B cell (primary cell): ENCODE data around the gene HAUS7. TPM values are rescaled to one million over a fixed set of nuclear protein-coding genes. Genes with fewer than 3 reads are reported as not detected.

Experiments used
- ATAC-seq: fragments of 200-7000 bp; cut with Tn5 transposase; one replicate; pipeline ENCODE4 v1.10.0; 2021; ENCODE audit warnings: low read depth, mild to moderate bottlenecking, moderate number of reproducible peaks, moderate library complexity
- CTCF ChIA-PET: fragments of 350-600 bp; sonication (Branson Sonifier 250); formaldehyde crosslinking; loops from one replicate; lab custom pipeline; 2021; ENCODE audit warnings: antibody characterized with exemption, inconsistent platforms; lab: Charles Lee
- POLR2A ChIA-PET: fragments of 350-600 bp; sonication (Branson Sonifier 250); formaldehyde crosslinking; loops from one replicate; lab custom pipeline; 2021; ENCODE audit warnings: antibody characterized with exemption; lab: Charles Lee
- DNase-seq: peaks from one replicate; pipeline ENCODE4 v3.0.0; 2013
- H2AFZ ChIP-seq: 2 replicates; pipeline ENCODE4 v1.6.1; 2012; ENCODE audit warnings: mild to moderate bottlenecking, low read depth, low read length; ENCODE audit not compliant: insufficient read depth, poor library complexity, severe bottlenecking
- H3K27ac ChIP-seq, 2 donors: 1 replicate in 1 of 2; 2 replicates in 1 of 2; pipeline ENCODE4 v1.5.1; 2012 to 2013; ENCODE audit warnings: low read length in 2 of 2, mild to moderate bottlenecking in 2 of 2, moderate library complexity in 1 of 2
- H3K27me3 ChIP-seq, 4 experiments: fragments of 200-600 bp in 1 of 4; sonication (generic) in 1 of 4; replicated peaks in 1 of 4; 1 replicate in 2 of 4; 2 replicates in 2 of 4; pipeline versions ENCODE4 v1.6.1 to v1.7.0; 2013 to 2016; ENCODE audit warnings: low read length in 3 of 4, mild to moderate bottlenecking in 2 of 4, mixed read lengths in 1 of 4, moderate library complexity in 1 of 4; ENCODE audit not compliant: insufficient read depth in 4 of 4, control insufficient read depth in 3 of 4; ENCODE audit errors: control extremely low read depth in 1 of 4
- H3K36me3 ChIP-seq, 2 experiments: replicated peaks in 1 of 2; 1 replicate in 1 of 2; 2 replicates in 1 of 2; pipeline versions ENCODE4 v1.6.1 to v1.7.1; 2013; ENCODE audit warnings: low read length in 1 of 2; ENCODE audit not compliant: insufficient read depth in 2 of 2, control insufficient read depth in 1 of 2; ENCODE audit errors: control extremely low read depth in 1 of 2, extremely low read depth in 1 of 2
- H3K4me1 ChIP-seq, 2 donors: fragments of 200-600 bp in 1 of 2; sonication (generic) in 1 of 2; 1 replicate in 1 of 2; 2 replicates in 1 of 2; pipeline versions ENCODE4 v1.5.1 to v1.6.1; 2013 to 2017; ENCODE audit warnings: low read length in 2 of 2; ENCODE audit not compliant: control insufficient read depth in 2 of 2, insufficient read depth in 2 of 2
- H3K4me2 ChIP-seq: replicated peaks from 2 replicates; pipeline ENCODE3; 2012; ENCODE audit warnings: mild to moderate bottlenecking, low read depth, low read length; ENCODE audit not compliant: poor library complexity, severe bottlenecking
- H3K4me3 ChIP-seq, 5 experiments: fragments of 200-600 bp in 1 of 5; sonication (generic) in 1 of 5; 1 replicate in 3 of 5; 2 replicates in 2 of 5; pipeline versions ENCODE4 v1.5.1 to v1.7.0; 2011 to 2016; ENCODE audit warnings: low read length in 4 of 5, mild to moderate bottlenecking in 4 of 5, low read depth in 2 of 5, control low read depth in 1 of 5, moderate library complexity in 1 of 5; ENCODE audit not compliant: insufficient read depth in 1 of 5; ENCODE audit errors: control extremely low read depth in 1 of 5, extremely low read depth in 1 of 5
- H3K79me2 ChIP-seq: fragments of 200-600 bp; sonication (generic); one replicate; pipeline ENCODE4 v1.6.0; 2016; ENCODE audit warnings: low read length; ENCODE audit not compliant: control insufficient read depth, insufficient read depth
- H3K9ac ChIP-seq: fragments of 200-600 bp; sonication (generic); 2 replicates; pipeline ENCODE4 v1.6.1; 2017; ENCODE audit warnings: mild to moderate bottlenecking, low read length, moderate library complexity
- H3K9me3 ChIP-seq, 3 donors: one replicate each; pipeline versions ENCODE4 v1.6.1 to v1.7.1; 2013; ENCODE audit warnings: low read length in 2 of 3; ENCODE audit not compliant: control insufficient read depth in 2 of 3, insufficient read depth in 1 of 3; ENCODE audit errors: control extremely low read depth in 1 of 3
- H4K20me1 ChIP-seq: 2 replicates; pipeline ENCODE4 v1.6.0; 2012; ENCODE audit warnings: mild to moderate bottlenecking, low read length; ENCODE audit not compliant: insufficient read depth, control insufficient read depth, poor library complexity, severe bottlenecking
- H3K27ac Mint-ChIP-seq: one replicate; pipeline ENCODE4 v1.8.0; 2021; ENCODE audit warnings: mixed read lengths
- H3K27me3 Mint-ChIP-seq: one replicate; pipeline ENCODE4 v1.8.0; 2021; ENCODE audit warnings: mixed read lengths
- H3K4me1 Mint-ChIP-seq: one replicate; pipeline ENCODE4 v1.8.0; 2021; ENCODE audit warnings: mixed read lengths
- H3K4me3 Mint-ChIP-seq: one replicate; pipeline ENCODE4 v1.8.0; 2021; ENCODE audit warnings: mixed read lengths
- H3K9me3 Mint-ChIP-seq: one replicate; pipeline ENCODE4 v1.8.0; 2022; ENCODE audit warnings: mixed read lengths; ENCODE audit not compliant: insufficient read depth
- EZH2 ChIP-seq: IDR thresholded peaks from 2 replicates; pipeline ENCODE4 v1.6.1; 2012; ENCODE audit warnings: borderline replicate concordance, low read depth, mild to moderate bottlenecking, moderate library complexity, low read length; ENCODE audit not compliant: insufficient read depth, poor library complexity, severe bottlenecking
- WGBS: methylation state at CpG from one replicate; pipeline ENCODE4 v1.1.5; 2013; ENCODE audit warnings: missing lambda C conversion rate; ENCODE audit not compliant: insufficient coverage; 5-methylcytosine and 5-hydroxymethylcytosine counted together
- intact Hi-C: fragments of 100-400 bp; cut with micrococcal nuclease; formaldehyde crosslinking; loops from one replicate; pipeline ENCODE4 v1.10.0; 2022
- polyA plus RNA-seq: library from polyadenylated mRNA; depleted of rRNA; stranded (reverse); fragments of >200 nt; gene quantifications from 2 replicates; pipeline ENCODE4 v1.2.3, GENCODE V29; 2012
- total RNA-seq, 2 donors: library from RNA; stranded (reverse); fragments of 120-200 nt in 1 of 2; gene quantifications; 1 replicate in 1 of 2; 2 replicates in 1 of 2; pipeline versions ENCODE4 v1.2.3 to v1.2.4, GENCODE V29; 2013 to 2022
- TF ChIP-seq, protein P1 (sequence below): fragments of 200-600 bp; IDR thresholded peaks from one replicate; pipeline ENCODE4 v1.8.0; 2022; ENCODE audit warnings: antibody characterized with exemption, mild to moderate bottlenecking

Gene HAUS7
- total and polyA plus RNA-seq, 2 donors (not counting 1 experiment from before 2014, with no cell fraction given): 25.2 to 26.9 TPM

DNA sequence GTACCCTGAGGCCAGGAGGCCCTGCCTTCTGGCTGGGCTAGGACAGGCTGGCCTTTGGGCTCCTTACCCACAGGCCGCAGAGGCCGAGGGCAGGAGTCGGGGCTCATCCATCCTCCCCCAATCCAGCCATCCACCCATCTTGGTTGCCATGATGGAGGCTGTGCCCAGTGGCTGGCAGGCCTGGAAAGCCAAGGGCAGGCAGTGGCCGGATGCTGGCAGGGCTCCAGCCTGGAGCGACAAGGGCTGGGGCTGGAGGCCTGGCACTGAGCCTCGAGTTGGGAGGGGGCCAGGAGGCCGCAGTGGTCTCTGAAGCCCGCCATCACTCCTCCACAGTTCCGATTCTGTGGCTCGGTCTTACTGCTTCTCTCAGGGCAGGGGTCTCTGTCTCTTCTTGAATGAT lies 15.8 kb upstream of the HAUS7 start:
- no peak overlapping the region for H2AFZ ChIP-seq
- H3K9me3 ChIP-seq: no peaks in the 10 kb centered on the region
- H3K4me1 ChIP-seq: no peaks in the 10 kb centered on the region
- no peak overlapping the region for H3K4me2 ChIP-seq
- DNase-seq (no peak), ATAC-seq (no peak)
- POLR2A ChIA-PET: no interaction called here
- no peaks in the 10 kb centered on the region for H3K79me2 ChIP-seq
- WGBS: 98% methylated on average over 9 of the region's 10 CpGs
- H3K9ac ChIP-seq: no peak overlapping the region
- H3K36me3 ChIP-seq: no peaks in the 10 kb centered on the region
- CTCF ChIA-PET: no interaction called here
- Mint-ChIP-seq H3K4me1 (no peaks in the 10 kb centered on the region), H3K27me3 (no peaks in the 10 kb centered on the region), H3K9me3 (no peaks in the 10 kb centered on the region), H3K27ac (no peak overlapping the region), H3K4me3 (no peak overlapping the region)
- no peak overlapping the region for H3K4me3 ChIP-seq
- no peaks in the 10 kb centered on the region for H3K27me3 ChIP-seq
- H4K20me1 ChIP-seq: no peaks in the 10 kb centered on the region
- TF ChIP-seq, protein P1, sequence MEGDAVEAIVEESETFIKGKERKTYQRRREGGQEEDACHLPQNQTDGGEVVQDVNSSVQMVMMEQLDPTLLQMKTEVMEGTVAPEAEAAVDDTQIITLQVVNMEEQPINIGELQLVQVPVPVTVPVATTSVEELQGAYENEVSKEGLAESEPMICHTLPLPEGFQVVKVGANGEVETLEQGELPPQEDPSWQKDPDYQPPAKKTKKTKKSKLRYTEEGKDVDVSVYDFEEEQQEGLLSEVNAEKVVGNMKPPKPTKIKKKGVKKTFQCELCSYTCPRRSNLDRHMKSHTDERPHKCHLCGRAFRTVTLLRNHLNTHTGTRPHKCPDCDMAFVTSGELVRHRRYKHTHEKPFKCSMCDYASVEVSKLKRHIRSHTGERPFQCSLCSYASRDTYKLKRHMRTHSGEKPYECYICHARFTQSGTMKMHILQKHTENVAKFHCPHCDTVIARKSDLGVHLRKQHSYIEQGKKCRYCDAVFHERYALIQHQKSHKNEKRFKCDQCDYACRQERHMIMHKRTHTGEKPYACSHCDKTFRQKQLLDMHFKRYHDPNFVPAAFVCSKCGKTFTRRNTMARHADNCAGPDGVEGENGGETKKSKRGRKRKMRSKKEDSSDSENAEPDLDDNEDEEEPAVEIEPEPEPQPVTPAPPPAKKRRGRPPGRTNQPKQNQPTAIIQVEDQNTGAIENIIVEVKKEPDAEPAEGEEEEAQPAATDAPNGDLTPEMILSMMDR: no peak
- TF ChIP-seq EZH2: no peak
- no peak overlapping the region for H3K27ac ChIP-seq
- intact Hi-C loops: no loop called here

DNA sequence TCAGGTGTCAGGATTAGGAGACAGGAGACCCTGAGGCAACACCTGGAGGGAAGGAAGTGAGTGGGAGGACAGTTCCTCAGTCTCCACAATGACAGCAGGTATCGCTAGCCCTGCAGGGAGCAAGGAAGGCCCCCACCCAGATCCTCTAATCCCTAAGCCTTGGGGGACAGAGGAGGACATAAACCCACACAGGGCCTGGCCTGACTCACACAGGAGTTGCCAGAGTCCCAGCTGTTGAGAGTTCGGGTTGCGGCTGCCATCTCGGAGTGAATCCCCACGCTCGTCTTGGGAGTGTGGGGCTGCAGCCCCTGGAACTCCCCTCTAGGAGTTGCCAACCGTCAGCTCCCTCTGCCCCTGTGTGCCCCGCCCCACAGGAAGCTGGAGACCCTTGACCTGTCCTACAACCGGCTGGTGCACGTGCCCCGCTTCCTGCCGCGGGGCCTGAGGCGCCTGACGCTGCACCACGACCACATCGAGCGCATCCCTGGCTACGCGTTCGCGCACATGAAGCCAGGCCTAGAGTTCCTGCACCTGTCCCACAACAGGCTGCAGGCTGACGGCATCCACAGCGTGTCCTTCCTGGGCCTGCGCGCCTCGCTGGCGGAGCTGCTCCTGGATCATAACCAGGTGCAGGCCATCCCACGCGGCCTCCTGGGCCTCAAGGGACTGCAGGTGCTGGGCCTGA lies 15.2 kb upstream of the HAUS7 start:
- ChIA-PET CTCF (no interaction called here), POLR2A (no interaction called here)
- no peaks in the 10 kb centered on the region for H3K9me3 Mint-ChIP-seq
- Histone ChIP-seq H3K4me1 (no peaks in the 10 kb centered on the region), H3K4me2 (no peak overlapping the region), H4K20me1 (no peaks in the 10 kb centered on the region), H3K4me3 (no peak overlapping the region), H3K27me3 (no peaks in the 10 kb centered on the region), H3K9ac (no peak overlapping the region), H3K36me3 (no peaks in the 10 kb centered on the region), H2AFZ (no peak overlapping the region), H3K9me3 (no peaks in the 10 kb centered on the region), H3K79me2 (no peaks in the 10 kb centered on the region), H3K27ac (no peak overlapping the region)
- no peak for DNase-seq
- H3K4me3 Mint-ChIP-seq: no peak overlapping the region
- H3K4me1 Mint-ChIP-seq: no peaks in the 10 kb centered on the region
- H3K27ac Mint-ChIP-seq: no peak overlapping the region
- no peak for ATAC-seq
- no peaks in the 10 kb centered on the region for H3K27me3 Mint-ChIP-seq
- 44% methylated on average over 23 of the region's 30 CpGs for WGBS
- TF ChIP-seq, protein P1: no peak
- TF ChIP-seq EZH2: no peak
- intact Hi-C loops: no loop called here
